GM23248 (cell line): ENCODE data around the gene PRELP.

Experiments
- EZH2 ChIP-seq: fragments of 200-600 bp; sonication (generic); IDR thresholded peaks from 2 replicates; pipeline ENCODE4 v1.6.1; 2018; ENCODE audit warnings: antibody characterized with exemption, mild to moderate bottlenecking; ENCODE audit not compliant: insufficient read depth, poor library complexity, severe bottlenecking
- EZH2phosphoT487 ChIP-seq: fragments of 200-600 bp; sonication (generic); IDR thresholded peaks from 2 replicates; pipeline ENCODE4 v1.6.1; 2018; ENCODE audit warnings: antibody characterized with exemption, moderate library complexity, mild to moderate bottlenecking, low read depth; ENCODE audit not compliant: insufficient read depth

GRCh38 chr1:203440771-203441170 is 34.8 kb upstream of the PRELP start:
- TF ChIP-seq EZH2 (no peak), EZH2phosphoT487 (no peak)
